ENCODE results near the gene IGSF23. TPM values are rescaled to one million over a fixed set of nuclear protein-coding genes. Genes with fewer than 3 reads are reported as not detected.

IGSF23 gene
- total and polyA plus RNA-seq, 2 of the 13 experiments (the other 11 are each of a cell fraction or from before 2014, with no cell fraction given) = 2.3 to 8.8 TPM

GRCh38 chr19:44644402-44645016 is 31.1 kb downstream of the IGSF23 start:
- intact Hi-C loops (cut with micrococcal nuclease; ENCODE audit: unreplicated experiment) = no loop called here
- in situ Hi-C loops (cut with HindIII; ENCODE audit: extremely low pct_ligation_motif_present, low pct_unique_long_range_greater_than_20kb) = no loop called here
- whole genome bisulfite sequencing (ENCODE audit: low lambda C conversion rate) = 0% methylated on average over 8 of the region's 13 CpGs
- CTCF ChIA-PET (ENCODE audit: low intra/inter-chr PET ratio, low total read pairs) = no interaction called here
- Histone ChIP-seq H3K4me1 (ENCODE audit: insufficient read depth, low read length) (peaks cover 53% of the 10 kb centered on the region), H3K4me3 (replicated peaks in 1 of 3; ENCODE audit: insufficient read depth in 1 of 3, low read depth in 2 of 3, low read length in 3 of 3) (peak overlapping the region; percentile 74 to 81 (median 79)), H3K9ac (ENCODE audit: insufficient read depth, low read depth, low read length) (peak overlapping the region; percentile 90), H3K79me2 (ENCODE audit: insufficient read depth, low read length) (peaks cover 24% of the 10 kb centered on the region), H3K9me3 (ENCODE audit: low read length) (no peaks in the 10 kb centered on the region), H3K4me2 (ENCODE audit: low read depth, low read length) (peak overlapping the region; percentile 86), H2AFZ (ENCODE audit: low read length) (no peak overlapping the region), H4K20me1 (ENCODE audit: insufficient read depth, low read length) (peaks cover 13% of the 10 kb centered on the region), H3K27ac (ENCODE audit: extremely low read length, insufficient read depth, low read length) (peak overlapping the region; percentile 82), H3K27me3 (ENCODE audit: control insufficient read depth in 1 of 2, insufficient read depth in 2 of 2, low read length in 2 of 2) (no peaks in the 10 kb centered on the region; a peak in 1 of 5 replicates), H3K36me3 (replicated peaks in 1 of 2; ENCODE audit: control insufficient read depth in 1 of 2, insufficient read depth in 2 of 2, low read length in 2 of 2) (peaks cover 6 to 28% of the 10 kb centered on the region in 2 experiments; a peak in 4 of 5 replicates)
- POLR2A ChIA-PET = interaction anchor here (1.0 to 2.9 kb wide), 12 partner anchors 9 to 96 kb away, joined by 3 to 36 read pairs (median 5); partner anchors contain the start of gene IGSF23
- DNase-seq (ENCODE audit: low spot score) (peak; percentile 34), FAIRE-seq (no peak), ATAC-seq (peak; percentile 78)
- BruUV-seq (replicated peaks) = no TSS peak
- TF ChIP-seq ZBTB39 (CRISPR knock-in tag; IDR thresholded peaks at IDR 0.05) = 0 out of 2 replicates have a peak, but pooled peaks have one; percentile 52
- 0 out of 2 replicates have a peak, but pooled peaks have one; percentile 18 for TF ChIP-seq NR2C2 (CRISPR knock-in tag; IDR thresholded peaks at IDR 0.05; ENCODE audit: borderline replicate concordance)
- TF ChIP-seq ZSCAN22 (CRISPR knock-in tag; IDR thresholded peaks at IDR 0.05) = 0 out of 2 replicates have a peak, but pooled peaks have one; percentile 8
- 0 out of 2 replicates have a peak, but pooled peaks have one; percentile 0 for TF ChIP-seq ZNF775 (CRISPR knock-in tag; IDR thresholded peaks at IDR 0.05; ENCODE audit: borderline replicate concordance)
- peak; percentile 47; the same call in 1 of the 2 replicates for TF ChIP-seq SRF (IDR thresholded peaks at IDR 0.05; ENCODE audit: low read depth, low read length)
- TF ChIP-seq ZBTB46 (CRISPR knock-in tag; IDR thresholded peaks at IDR 0.05; ENCODE audit: borderline replicate concordance) = 0 out of 2 replicates have a peak, but pooled peaks have one; percentile 5
- peak; percentile 87 for TF ChIP-seq ZNF770 (CRISPR knock-in tag; IDR thresholded peaks at IDR 0.05)
- TF ChIP-seq ZNF382 (CRISPR knock-in tag; IDR thresholded peaks at IDR 0.05; ENCODE audit: borderline replicate concordance) = no peak
- TF ChIP-seq SAP130 (CRISPR knock-in tag; IDR thresholded peaks at IDR 0.05; ENCODE audit: low read depth) = 0 out of 2 replicates have a peak, but pooled peaks have one; percentile 5
- 0 out of 2 replicates have a peak, but pooled peaks have one; percentile 57 for TF ChIP-seq PRDM4 (CRISPR knock-in tag; IDR thresholded peaks at IDR 0.05; ENCODE audit: borderline replicate concordance)
- peak; percentile 38; the same call in 1 of the 2 replicates for TF ChIP-seq KDM2A (CRISPR knock-in tag; IDR thresholded peaks at IDR 0.05; ENCODE audit: borderline replicate concordance, low read depth)
